Measurements from ENCODE around the gene CARD19.
A peak's percentile ranks its signal among the peaks of the same experiment; 100 is the strongest.
"Not testable (repeated sequence)": the region's sequence is repeated elsewhere in the genome, so short reads cannot be mapped to it uniquely, and the experiment has no call there.

The CARD19 gene

DNA sequence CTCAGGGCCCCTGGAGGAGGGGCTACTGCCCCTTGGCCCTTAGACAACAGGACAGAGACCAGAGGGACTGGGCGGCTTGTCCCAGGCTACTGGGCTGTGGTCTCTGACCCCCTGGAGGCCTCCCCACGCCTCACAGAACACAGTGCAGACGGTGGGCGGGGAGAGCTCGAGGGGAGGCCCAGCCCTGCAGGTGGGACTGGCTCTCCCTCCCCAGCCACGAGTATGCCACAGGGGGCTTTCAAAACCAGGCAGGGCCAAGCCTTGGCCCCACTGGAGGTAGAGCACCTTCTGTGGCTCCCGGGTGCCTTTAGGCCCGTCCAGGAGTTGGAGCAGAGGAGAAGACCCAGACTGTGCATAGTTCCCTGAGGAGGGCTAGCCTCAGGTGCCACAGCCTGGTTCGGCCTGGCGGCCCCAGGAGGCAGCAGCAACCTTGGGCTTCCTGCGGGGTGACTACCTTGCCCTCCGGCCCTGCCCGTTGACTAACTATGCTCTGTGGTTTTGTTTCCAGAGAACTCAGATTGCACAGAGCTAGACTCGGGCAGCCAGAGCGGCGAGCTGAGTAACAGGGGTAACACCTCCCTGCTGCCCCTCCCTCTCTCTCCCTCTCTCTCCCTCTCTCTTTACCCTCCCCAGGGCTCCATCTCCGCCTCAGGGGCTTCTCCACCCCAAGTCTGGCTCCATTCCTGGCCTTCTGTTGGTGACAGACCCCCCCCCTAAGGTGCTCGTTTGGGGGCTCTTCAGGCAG lies 15.5 kb downstream of the CARD19 start:
- no peak for TF ChIP-seq POLR2A (IDR thresholded peaks at IDR 0.05; ENCODE audit: low read depth, low read length)
- FAIRE-seq (peak; percentile 99), DNase-seq (ENCODE audit: insufficient read length, low spot score) (peak; percentile 79)

DNA sequence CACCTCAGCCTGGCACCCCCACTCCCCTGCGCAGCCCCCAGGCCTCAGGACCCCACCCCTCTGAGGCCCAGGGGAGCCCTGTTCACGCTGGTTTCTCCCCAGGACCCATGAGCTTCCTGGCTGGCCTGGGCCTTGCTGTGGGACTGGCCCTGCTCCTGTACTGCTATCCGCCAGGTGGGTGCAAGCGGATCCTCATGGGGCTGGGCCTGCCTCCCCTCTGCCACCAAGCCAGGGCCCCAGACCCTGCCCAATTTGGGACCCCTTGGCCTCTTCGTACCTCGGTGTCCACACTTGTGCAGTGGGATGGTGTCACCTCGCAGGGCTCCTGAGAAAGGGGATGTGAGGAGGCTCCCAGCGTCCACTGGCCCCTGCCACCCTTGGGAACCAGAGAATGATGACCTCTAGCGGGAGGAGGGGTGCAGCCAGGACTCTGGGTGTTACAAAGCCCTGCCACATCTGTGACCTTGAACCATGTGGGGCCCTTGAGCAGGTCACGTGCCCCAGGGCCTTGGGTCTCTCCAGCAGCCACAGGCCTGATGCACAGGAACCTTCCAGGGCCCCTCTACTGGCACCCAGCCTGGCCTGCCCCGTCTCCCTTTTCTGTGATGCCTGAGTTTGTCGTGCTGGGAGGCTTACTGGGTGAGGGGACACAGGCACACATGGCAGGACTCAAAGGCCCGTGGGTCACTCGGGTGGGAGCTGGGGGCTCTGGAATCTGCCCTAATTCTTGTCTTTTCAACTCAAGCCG lies 16.3 kb downstream of the CARD19 start:
- FAIRE-seq: no peak
- TF ChIP-seq POLR2A (IDR thresholded peaks at IDR 0.05; ENCODE audit: low read depth, low read length): no peak

DNA sequence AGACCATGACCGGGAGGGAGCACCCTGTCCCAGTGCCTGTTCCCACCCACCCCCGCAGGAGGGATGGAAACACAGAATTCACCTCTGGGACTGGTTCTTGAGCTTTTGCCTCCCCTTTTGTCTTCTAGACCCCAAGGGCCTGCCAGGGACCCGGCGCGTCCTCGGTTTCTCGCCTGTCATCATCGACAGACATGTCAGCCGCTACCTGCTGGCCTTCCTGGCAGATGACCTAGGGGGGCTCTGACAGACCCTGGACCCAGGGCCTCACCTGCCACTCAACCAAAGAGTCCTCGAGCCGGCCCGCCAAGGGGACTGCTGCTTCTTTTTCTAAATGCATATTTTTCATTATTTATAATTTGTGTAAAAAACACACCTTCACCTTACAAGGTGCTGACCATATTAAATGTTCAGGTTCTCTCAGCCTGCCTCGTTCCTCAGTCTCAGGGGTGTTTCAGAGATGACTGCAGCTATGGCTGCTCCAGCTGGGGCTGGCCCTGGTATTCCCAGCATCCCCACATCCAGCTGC lies 16.9 kb downstream of the CARD19 start:
- TF ChIP-seq POLR2A (IDR thresholded peaks at IDR 0.05; ENCODE audit: low read depth, low read length): no peak
- FAIRE-seq (no peak), DNase-seq (ENCODE audit: insufficient read length, low spot score) (no peak)

More for the DNA sequence above, 16.3 kb downstream of the CARD19 start:
- no peak for DNase-seq (ENCODE audit: insufficient read length, low spot score)

DNA sequence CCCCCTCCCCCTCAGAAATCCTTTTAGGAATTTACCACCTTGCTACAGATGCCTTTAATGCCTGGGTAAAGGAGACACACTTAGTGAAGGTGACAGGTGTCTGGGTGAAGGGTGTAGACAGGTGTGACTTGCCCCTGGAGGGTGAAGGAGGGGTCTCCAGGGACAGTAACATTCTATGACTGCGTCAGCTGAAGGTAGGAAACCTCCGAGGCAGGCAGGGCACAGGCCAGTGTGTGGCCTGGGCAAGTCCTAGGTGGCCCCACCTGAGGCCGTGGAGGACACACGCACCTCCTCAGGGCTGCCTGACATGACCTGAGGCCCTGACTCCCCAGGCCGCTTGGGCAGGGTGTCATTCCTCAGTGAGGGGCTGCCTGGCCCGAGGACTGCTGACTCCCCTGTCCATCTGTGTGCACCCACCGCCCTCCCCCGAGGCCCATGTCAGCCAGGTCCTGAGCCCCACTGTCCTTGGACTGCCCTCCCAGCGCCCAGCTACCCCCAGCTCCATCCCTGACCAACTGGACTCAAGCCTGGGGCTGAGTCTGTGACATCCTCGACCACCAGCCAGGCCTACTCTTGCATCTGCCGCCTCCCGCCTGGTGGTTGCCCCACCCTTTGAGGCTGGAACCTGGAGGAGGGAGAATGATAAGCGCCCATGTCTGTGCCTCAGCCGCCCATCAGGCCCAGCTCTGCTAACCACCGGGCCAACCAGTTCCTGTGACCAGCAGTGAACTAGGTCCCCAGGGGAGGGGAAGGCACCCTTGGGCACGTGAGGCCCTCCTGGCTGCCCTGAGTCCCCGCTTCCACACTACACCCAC lies 18.4 kb downstream of the CARD19 start:
- FAIRE-seq (no peak), DNase-seq (ENCODE audit: insufficient read length, low spot score) (no peak)
- no peak for TF ChIP-seq POLR2A (IDR thresholded peaks at IDR 0.05; ENCODE audit: low read depth, low read length)

DNA sequence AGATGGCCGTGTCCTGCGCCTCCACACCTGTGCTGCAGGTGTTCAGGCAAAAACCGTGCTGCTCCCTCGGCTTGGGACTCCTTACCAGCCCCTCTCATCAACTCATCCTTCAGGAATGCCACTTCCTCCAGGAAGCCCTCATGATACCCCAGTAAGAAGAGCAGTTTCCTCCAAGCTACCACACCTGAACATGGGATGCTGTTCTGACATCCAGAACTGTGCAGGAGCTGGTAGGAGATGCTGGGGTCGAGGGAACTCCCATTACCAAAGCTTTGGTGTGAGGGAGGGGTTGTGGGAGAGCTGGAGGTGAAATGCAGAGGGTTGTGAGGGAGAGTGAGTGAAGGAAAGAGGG lies 18.9 kb downstream of the CARD19 start:
- no peak for DNase-seq (ENCODE audit: insufficient read length, low spot score)
- FAIRE-seq: no peak
- no peak for TF ChIP-seq POLR2A (IDR thresholded peaks at IDR 0.05; ENCODE audit: low read depth, low read length)

DNA sequence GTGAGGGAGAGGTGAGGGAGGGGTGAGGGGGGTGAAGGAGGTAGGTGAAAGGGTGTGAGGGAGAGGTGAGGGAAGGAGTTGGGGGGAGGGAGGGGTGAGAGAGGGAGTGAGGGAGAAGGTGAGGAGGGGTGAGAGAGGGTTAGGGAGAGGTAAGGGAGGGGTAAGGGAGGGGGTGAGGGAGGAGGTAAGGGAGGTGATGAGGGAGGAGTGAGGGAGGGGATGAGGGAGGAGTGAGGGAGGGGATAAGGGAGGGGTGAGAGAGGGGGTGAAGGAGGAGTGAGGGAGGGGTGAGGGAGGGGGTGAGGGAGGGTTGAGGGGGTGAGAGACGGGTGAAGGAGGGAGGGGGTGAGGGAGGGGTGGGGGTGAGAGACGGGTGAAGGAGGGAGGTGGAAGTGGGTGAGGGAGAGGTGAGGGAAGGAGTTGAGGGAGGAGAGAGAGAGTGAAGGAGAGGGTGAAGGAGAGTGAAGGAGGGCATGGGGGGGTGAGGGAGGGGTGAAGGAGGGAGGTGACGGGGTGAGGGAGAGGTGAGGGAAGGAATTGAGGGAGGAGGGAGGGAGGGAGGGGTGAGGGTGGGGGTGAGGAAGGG lies 19.6 kb downstream of the CARD19 start:
- DNase-seq (ENCODE audit: insufficient read length, low spot score) (no peak), FAIRE-seq (no peak)
- no peak for TF ChIP-seq POLR2A (IDR thresholded peaks at IDR 0.05; ENCODE audit: low read depth, low read length)

DNA sequence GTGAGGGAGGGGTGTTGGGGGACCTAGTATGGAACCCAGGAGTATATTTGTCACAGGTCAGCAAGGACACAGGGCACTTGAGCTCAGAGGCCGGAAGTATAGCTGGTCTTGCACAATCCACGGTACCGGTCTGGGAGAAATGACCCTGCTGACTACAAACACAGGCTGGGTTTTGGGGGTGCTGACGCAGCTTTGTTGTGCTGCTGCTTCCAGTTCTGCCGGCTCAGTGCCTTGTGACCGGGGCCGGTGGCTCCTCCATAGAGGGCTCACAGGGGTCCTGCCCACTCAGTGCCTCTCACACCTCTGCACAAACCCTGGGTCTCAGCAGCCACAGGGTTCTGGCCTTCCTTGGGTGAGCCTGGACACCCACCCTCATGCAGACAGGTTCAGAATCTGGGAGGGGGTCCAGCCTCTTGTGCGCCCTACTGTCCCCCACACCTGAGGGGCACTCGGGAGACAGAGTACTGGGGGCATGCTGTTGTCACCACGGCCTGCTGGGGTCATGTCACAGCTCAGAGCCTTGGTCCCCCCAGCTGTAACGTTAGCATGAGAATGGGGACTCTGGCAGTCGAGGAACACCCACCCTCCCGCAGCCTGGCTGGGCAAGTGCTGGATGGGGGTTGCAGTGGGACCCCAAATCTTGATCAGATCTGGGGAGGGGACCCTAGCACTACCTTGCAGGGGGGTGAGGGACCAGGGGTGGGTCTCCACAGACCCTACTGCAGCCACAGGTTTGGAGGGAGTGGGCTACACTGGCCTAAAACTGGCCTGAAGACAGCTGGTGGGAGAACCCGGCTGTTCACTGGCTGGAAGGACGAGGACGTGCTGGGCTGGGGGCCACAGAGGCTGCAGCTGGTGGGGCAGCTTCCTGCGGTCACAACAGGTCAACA lies 20.3 kb downstream of the CARD19 start:
- no peak for TF ChIP-seq POLR2A (IDR thresholded peaks at IDR 0.05; ENCODE audit: low read depth, low read length)
- peak; percentile 84 for FAIRE-seq
- peak; percentile 67 for DNase-seq (ENCODE audit: insufficient read length, low spot score)

DNA sequence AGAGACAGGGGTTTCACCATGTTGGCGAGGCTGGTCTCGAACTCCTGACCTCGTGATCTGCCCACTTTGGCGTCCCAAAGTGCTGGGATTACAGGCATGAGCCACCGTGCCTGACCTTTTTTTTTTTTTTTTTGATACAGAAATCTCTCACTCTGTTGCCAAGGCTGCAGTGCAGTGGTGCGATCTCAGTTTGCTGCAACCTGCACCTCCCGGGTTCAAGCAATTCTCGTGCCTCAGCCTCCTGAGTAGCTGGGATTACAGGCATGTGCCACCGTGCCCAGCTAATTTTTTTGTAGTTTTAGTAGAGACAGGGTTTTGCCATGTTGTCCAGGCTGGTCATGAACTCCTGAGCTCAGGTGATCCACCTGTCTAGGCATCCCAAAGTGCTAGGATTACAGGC lies 21.5 kb downstream of the CARD19 start:
- DNase-seq (ENCODE audit: insufficient read length, low spot score); FAIRE-seq: not testable (repeated sequence)

DNA sequence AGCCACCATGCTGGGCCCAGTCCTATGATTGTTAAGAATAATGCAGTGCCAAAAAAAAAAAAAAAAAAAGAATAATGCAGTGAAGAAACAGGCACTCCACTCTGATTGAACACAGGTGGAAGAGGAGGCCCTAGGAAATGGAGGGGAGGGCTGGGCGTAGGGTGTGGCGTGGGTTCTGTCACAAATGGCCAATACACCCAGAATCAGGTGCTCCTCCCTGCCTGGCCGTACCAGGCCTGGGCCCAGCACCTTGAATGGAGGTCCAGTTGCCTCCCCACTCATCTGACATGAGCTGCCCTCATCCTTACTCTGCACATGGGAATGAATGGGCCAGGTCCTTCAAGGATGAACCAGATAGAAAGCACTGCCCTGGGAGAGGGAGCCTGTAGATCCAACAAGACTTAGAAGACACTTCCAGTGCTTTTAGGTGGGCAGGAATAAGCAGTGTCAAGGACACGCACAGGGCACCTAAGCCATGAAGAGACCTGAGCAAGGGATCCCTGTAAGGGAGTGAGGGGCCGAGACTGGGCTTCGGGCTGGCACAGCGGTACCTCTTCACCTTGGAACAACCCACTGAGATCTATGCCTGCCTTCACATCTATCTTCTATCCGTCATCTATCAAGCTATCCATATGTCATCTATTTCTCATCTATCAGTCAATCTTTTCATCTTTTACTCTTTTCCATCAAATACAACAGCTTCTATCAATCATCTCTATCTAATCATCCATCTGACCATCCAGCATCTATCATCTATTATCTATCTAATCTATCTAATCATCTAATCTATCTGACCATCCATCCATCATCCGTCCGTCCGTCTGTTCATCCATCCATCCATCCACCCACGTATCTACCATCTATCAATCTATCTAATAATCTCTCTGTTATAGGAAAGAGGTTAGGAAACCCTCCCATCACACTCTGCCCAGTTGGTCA lies 22.2 kb downstream of the CARD19 start:
- FAIRE-seq (no peak), DNase-seq (ENCODE audit: insufficient read length, low spot score) (no peak)
- no peak for TF ChIP-seq POLR2A (IDR thresholded peaks at IDR 0.05; ENCODE audit: low read depth, low read length)

DNA sequence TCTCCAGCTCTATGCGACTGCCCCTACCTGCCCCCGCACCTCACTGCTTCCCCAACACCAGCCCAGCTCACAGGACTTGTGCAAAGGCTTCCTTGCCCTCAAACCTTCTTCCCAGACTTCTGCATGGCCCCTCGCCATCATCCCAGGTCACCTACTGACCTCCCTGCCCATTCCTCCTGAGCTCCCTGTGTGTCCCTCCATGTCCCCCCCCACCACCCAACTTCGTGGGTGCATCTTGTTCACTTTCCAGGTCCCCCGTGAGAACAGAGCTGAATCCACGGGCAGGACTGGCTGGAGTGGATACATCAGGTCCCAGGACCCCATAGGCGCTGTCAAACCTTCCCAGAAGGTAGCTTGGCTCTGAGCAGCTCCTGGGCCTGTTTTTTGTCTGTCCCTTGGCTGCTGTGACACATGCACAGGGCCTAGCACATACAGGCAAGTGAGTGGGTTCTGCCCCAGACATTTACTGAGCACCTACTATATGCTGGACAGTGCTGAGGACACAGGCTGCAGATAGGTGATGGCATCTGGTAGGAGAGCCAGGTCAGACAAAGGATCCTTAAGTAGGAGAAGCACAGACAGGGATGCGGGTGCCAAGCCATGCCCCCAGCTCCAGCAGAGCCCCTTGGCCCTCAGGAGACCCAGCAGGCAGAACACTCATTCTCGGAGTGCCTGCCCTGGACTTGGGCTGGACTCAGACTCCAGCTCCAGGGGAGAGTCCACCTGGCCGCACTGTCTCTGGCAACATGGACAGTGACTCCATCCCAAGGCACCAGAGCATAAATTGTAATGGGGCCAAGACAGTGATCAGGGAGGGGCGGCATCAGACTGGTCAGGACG lies 23.1 kb downstream of the CARD19 start:
- TF ChIP-seq POLR2A (IDR thresholded peaks at IDR 0.05; ENCODE audit: low read depth, low read length): no peak
- FAIRE-seq: no peak
- DNase-seq (ENCODE audit: insufficient read length, low spot score): no peak

DNA sequence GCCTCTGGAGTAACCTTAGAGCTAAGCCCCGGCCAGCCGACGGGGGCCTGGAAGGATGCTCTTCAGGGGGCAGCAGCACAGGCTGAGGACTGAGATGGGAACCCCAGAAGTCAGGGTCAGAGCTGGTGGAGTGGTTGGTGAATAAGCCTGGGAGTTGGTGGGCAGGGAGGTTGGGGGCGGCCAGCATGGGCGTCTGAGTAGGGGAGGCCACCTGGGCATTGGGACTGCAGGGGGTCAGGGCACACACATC lies 23.6 kb downstream of the CARD19 start:
- DNase-seq (ENCODE audit: insufficient read length, low spot score) (no peak), FAIRE-seq (no peak)
- TF ChIP-seq POLR2A (IDR thresholded peaks at IDR 0.05; ENCODE audit: low read depth, low read length): no peak

All from H54 (cell line).